BE2C (cell line): ENCODE data around the gene ZCCHC24.
A peak's percentile ranks its signal among the peaks of the same experiment; 100 is the strongest.

Source experiments
- DNase-seq: peaks from one replicate; pipeline ENCODE4 v3.0.0-alpha.2; 2020
- H3K27me3 ChIP-seq: fragments of 250-450 bp; sonication (Bioruptor Pico); 2 replicates; pipeline ENCODE4 v1.5.1; 2020; ENCODE audit warnings: mild to moderate bottlenecking
- H3K36me3 ChIP-seq: fragments of 250-450 bp; sonication (Bioruptor Pico); 2 replicates; pipeline ENCODE4 v1.5.1; 2020; ENCODE audit warnings: mild to moderate bottlenecking
- H3K4me1 ChIP-seq: fragments of 250-450 bp; sonication (Bioruptor Pico); 2 replicates; pipeline ENCODE4 v1.5.1; 2020
- H3K4me3 ChIP-seq: 2 replicates; pipeline ENCODE4 v1.5.1; 2011; ENCODE audit warnings: low read depth, low read length
- H3K9me3 ChIP-seq: fragments of 250-450 bp; sonication (Bioruptor Pico); 2 replicates; pipeline ENCODE4 v1.5.1; 2020
- TF ChIP-seq, protein P1 (sequence below): IDR thresholded peaks from 2 replicates; pipeline ENCODE4 v1.5.1; 2012; ENCODE audit warnings: mild to moderate bottlenecking, low read depth, low read length

ZCCHC24 gene

DNA sequence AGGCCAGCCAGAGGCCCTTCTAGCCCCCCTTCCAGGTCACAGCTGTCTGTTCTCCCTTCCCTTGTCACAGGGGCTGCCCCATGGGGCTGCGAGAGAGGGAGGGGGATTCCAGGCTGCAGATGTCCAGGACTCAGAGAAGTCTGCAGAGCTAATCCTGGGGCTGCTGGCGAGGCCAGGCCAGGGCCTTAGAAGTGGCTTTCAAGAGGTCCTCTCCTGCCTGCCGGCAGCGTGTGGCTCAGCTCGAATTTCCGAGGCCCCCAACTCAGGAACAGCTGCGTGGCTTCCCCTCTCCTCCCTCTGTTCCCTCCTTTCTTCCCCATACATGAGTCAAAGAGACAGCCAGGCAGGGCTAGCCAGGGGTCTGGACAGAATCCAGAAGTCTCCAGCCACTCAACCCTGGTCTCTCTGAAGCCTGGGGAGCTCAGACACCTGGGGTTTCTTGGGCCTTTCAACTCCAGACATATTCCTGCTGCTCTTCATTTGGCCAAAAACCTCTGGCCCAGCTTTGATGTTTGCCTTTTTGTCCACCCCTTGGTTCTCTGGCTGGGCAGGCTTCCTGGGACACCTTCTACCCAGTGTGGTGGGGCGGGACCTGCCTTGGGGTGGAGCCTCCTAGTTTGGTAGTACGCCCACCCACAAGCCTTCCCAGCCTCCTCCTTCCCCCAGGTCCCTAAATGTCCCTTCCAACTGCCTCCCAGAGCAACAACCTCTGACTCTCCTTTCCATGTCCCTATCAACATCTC, 45.1 kb upstream of the ZCCHC24 start:
- no peaks in the 10 kb centered on the region for H3K9me3 ChIP-seq
- no peak for DNase-seq
- no peaks in the 10 kb centered on the region for H3K4me1 ChIP-seq
- no peaks in the 10 kb centered on the region for H3K27me3 ChIP-seq
- TF ChIP-seq, protein P1, sequence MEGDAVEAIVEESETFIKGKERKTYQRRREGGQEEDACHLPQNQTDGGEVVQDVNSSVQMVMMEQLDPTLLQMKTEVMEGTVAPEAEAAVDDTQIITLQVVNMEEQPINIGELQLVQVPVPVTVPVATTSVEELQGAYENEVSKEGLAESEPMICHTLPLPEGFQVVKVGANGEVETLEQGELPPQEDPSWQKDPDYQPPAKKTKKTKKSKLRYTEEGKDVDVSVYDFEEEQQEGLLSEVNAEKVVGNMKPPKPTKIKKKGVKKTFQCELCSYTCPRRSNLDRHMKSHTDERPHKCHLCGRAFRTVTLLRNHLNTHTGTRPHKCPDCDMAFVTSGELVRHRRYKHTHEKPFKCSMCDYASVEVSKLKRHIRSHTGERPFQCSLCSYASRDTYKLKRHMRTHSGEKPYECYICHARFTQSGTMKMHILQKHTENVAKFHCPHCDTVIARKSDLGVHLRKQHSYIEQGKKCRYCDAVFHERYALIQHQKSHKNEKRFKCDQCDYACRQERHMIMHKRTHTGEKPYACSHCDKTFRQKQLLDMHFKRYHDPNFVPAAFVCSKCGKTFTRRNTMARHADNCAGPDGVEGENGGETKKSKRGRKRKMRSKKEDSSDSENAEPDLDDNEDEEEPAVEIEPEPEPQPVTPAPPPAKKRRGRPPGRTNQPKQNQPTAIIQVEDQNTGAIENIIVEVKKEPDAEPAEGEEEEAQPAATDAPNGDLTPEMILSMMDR = no peak
- no peaks in the 10 kb centered on the region for H3K36me3 ChIP-seq
- no peak overlapping the region for H3K4me3 ChIP-seq

DNA sequence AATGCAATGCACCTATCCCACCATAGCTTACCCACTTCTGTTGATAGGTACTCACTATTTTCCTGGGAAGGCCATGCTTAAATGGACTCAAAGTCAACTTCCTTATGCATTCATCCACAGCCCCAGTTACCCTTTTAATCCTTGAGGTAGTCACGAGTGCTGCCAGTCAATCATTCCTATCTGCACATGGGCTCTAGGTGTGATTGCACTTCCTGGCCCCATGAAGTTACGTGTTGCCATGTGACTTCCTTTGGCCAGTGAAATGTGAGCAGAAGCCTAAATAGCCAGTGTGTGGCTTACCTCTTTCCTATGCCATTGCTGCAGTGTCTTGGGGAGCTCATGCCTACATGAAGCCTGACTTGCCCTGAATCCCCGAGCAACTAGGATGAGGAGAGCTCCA, 43.4 kb upstream of the ZCCHC24 start:
- TF ChIP-seq, protein P1 = no peak
- H3K4me1 ChIP-seq = peaks cover 2% of the 10 kb centered on the region; the same call in 1 of the 2 replicates
- no peaks in the 10 kb centered on the region for H3K27me3 ChIP-seq
- H3K9me3 ChIP-seq = no peaks in the 10 kb centered on the region
- H3K36me3 ChIP-seq = no peaks in the 10 kb centered on the region
- no peak for DNase-seq
- H3K4me3 ChIP-seq = no peak overlapping the region

DNA sequence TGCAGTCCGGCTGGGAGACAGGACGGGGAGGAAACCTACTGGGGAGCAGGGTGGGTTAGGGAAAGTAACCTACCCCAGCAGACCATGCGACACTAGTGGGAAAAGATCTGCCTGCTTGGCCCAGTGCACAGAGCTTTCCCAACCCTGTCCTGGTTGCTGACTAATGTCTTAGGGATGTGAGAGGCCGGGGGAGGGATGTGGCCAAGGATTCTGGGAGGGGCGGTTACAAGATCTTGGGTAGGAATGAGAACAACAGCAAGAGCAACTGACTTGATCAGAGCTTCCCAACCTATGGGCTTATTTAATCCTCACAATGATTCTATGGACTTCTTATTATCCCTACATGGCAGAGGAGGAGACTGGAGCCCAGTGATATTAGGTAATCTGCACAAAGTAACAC, 42.9 kb upstream of the ZCCHC24 start:
- peaks cover 6% of the 10 kb centered on the region for H3K4me1 ChIP-seq
- H3K27me3 ChIP-seq = no peaks in the 10 kb centered on the region
- no peak overlapping the region for H3K4me3 ChIP-seq
- H3K9me3 ChIP-seq = no peaks in the 10 kb centered on the region
- no peaks in the 10 kb centered on the region for H3K36me3 ChIP-seq
- no peak for DNase-seq
- TF ChIP-seq, protein P1 = no peak

DNA sequence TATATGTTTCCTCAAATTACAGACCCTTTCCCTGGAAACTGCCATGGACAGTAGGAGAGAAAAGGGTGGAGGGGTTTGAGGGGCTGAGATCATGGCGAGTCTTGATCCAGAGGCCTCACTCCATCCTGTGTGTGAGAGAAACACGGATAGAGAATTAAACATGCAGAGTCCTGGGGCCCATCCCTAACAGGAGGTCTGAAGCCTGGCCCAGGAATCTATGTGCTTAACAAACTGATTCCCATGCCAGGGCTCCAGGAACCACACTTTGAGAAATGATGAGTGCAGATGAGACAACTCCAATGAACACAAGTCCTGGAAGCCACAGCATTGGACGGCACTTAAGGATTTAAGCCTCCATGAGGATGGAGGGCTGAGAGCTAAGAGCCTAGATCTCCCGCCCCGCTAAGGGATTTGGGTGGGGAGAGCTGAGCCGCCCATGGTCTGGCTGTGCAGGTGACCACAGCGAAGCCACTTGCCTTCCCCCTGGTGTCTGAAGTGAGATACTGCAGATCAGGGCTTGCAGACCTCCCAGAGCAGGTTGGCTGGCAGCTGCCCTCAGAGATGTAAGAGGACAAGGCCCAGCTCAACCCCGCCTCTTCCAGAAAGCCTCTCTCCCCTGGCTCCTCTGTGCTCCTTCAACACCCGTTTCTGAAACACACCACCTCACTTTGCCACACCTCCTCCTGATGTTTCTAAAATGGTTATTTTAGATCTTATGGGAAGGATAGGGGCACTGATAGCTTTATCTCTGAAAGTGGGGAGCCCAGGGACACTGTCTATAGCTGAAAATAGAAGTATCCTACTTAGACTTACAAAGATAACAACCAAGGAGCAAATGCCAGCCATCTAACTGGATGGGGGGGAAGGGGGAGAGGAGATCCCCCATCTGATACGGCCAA, 42.1 kb upstream of the ZCCHC24 start:
- peak; percentile 76 for DNase-seq
- TF ChIP-seq, protein P1 = peak; percentile 81
- Histone ChIP-seq H3K4me1 (peaks cover 6% of the 10 kb centered on the region), H3K4me3 (no peak overlapping the region), H3K27me3 (no peaks in the 10 kb centered on the region), H3K36me3 (no peaks in the 10 kb centered on the region), H3K9me3 (no peaks in the 10 kb centered on the region)

DNA sequence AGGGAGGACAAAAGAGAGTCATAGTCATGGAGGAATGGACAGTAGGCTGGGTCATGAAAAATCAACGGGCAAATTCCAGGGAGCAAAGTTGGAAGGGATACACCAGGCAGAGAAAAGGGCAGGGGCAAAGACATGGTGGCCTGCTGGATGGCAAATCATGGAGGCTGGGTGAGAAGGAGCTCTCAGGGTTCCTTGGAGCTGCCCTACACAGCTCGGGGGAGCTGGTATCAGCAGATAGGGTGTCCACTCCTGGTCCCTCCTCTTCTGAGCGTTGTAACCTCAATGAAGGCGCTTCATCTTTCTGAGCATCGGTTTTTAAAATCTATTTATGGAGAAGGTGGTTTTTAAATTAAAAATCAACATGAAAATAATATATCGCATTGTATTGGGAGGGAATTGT, 39.1 kb upstream of the ZCCHC24 start:
- Histone ChIP-seq H3K4me3 (no peak overlapping the region), H3K4me1 (peaks cover 6% of the 10 kb centered on the region), H3K36me3 (no peaks in the 10 kb centered on the region), H3K27me3 (no peaks in the 10 kb centered on the region), H3K9me3 (no peaks in the 10 kb centered on the region)
- no peak for DNase-seq
- TF ChIP-seq, protein P1 = no peak

DNA sequence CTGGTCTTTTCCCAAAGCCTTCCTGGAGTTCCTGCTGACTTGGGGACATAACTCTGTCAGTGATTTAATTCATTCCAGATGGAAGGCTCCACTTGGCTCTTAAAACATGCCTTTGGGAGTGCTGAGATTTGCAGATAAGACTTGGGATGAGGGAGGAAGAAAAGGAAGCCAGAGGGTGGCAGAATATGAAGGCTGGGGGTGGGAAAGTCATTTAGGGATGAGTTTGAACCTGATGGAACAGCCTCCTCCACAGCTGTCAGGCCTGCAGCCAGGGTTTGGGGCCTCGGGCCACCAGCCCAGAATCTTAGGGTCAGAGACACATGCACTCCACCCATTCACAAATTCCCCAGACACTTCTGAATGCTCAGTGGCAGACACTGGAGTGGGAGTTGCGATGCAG, 38.5 kb upstream of the ZCCHC24 start:
- TF ChIP-seq, protein P1 = no peak
- H3K27me3 ChIP-seq = no peaks in the 10 kb centered on the region
- H3K4me3 ChIP-seq = no peak overlapping the region
- no peak for DNase-seq
- no peaks in the 10 kb centered on the region for H3K36me3 ChIP-seq
- H3K4me1 ChIP-seq = peaks cover 6% of the 10 kb centered on the region
- no peaks in the 10 kb centered on the region for H3K9me3 ChIP-seq
